Subcutaneous abdominal adipose tissue (tissue), 5 donors: ENCODE measurements around the gene PRF1.
A peak's percentile ranks its signal among the peaks of the same experiment; 100 is the strongest.

Experiments
- H3K27ac ChIP-seq: one replicate; pipeline ENCODE4 v1.7.0; 2013; ENCODE audit warnings: low read depth, mild to moderate bottlenecking, inconsistent platforms, low read length, moderate library complexity
- H3K27me3 ChIP-seq, 5 donors: one replicate each; pipeline ENCODE4 v1.7.0; 2013; ENCODE audit warnings: low read length in 5 of 5, inconsistent platforms in 1 of 5; ENCODE audit not compliant: control insufficient read depth in 5 of 5, insufficient read depth in 4 of 5
- H3K36me3 ChIP-seq, 5 donors: one replicate each; pipeline ENCODE4 v1.7.0; 2013; ENCODE audit warnings: low read length in 5 of 5; ENCODE audit not compliant: control insufficient read depth in 5 of 5, insufficient read depth in 5 of 5
- H3K4me1 ChIP-seq, 5 donors: one replicate each; pipeline ENCODE4 v1.7.0; 2013; ENCODE audit warnings: low read length in 5 of 5, mild to moderate bottlenecking in 3 of 5, moderate library complexity in 1 of 5; ENCODE audit not compliant: control insufficient read depth in 5 of 5, insufficient read depth in 5 of 5
- H3K4me3 ChIP-seq, 5 donors: one replicate each; pipeline ENCODE4 v1.7.0; 2013; ENCODE audit warnings: low read length in 5 of 5, low read depth in 1 of 5
- H3K9ac ChIP-seq, 5 donors: one replicate each; pipeline ENCODE4 v1.7.0; 2013; ENCODE audit warnings: low read length in 5 of 5, mild to moderate bottlenecking in 4 of 5, moderate library complexity in 3 of 5
- H3K9me3 ChIP-seq, 5 donors: one replicate each; pipeline ENCODE4 v1.7.0; 2013; ENCODE audit warnings: low read length in 5 of 5; ENCODE audit not compliant: control insufficient read depth in 5 of 5
- donor health status: healthy.
- donor health status: healthy.
- donor health status: healthy.
- donor health status: healthy.
- donor health status: healthy.

The PRF1 gene

DNA sequence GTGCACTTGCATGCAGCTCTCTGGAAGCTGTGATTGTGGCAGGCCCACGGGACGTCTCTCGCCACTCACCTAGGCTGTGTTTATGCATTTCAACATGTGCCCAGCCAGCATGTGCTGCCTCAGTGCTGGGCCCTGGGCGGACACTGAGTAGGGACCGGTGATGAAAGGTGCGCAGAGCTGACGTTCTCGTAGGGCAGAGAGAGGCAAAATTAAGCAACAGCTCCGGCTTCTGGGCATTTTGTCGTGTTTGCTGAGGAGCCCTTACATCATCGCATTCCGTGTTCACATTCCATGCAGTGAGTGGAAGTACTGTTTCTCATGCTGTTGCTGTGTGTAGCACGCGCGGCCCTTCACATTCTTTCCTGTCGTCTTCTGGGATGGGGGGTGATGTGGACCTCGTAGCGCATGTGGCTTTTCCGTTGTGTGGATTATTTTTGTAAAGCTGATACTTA lies 50.5 kb downstream of the PRF1 start:
- Histone ChIP-seq H3K9me3 (no peaks in the 10 kb centered on the region), H3K9ac (no peak overlapping the region), H3K4me3 (peak overlapping the region in 1 of 5 donors; percentile 17), H3K27me3 (no peaks in the 10 kb centered on the region), H3K27ac (no peak overlapping the region), H3K36me3 (peaks cover 0 to 25% (median 0%) of the 10 kb centered on the region in 5 donors), H3K4me1 (peaks cover 0 to 17% (median 7%) of the 10 kb centered on the region in 5 donors)

DNA sequence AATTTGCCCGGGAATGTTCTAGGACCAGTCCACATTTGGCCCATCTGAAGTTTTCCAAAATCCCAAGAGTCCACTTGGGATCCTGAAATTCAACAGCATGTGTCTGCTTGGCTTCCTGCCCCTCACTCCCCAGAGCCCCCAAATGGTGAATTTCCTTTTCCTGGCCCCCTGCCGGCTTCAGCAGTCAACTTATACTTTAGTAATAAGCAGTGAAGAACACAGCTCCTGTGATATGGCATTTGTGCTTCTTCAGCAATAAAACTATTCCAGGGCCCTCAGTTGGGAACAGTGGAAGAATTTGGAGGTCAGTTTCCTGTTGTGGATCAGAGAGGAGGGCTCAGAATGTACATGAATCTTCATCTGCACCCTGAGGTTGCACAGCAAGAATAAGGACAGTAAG lies 51.1 kb downstream of the PRF1 start:
- Histone ChIP-seq H3K27ac (no peak overlapping the region), H3K36me3 (peaks cover 0 to 26% (median 0%) of the 10 kb centered on the region in 5 donors), H3K4me1 (peaks cover 0 to 17% (median 7%) of the 10 kb centered on the region in 5 donors)

DNA sequence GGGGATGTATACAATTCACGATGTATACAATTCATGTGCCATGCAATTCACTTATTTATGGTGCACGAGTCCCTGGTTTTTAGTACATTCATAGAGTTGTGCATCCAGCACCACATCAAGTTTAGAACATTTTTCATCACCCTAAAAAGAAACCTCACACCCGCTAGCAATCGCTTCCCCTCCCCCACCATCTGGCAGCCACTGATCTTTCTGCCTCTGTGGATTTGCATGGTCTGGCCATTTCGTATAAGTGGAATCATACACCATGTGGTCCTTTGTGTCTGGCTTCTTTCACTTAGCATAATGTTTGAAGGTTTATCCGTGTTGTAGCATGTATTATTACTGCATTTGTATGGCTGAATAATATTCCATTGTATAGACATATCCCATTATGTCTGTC lies 52.1 kb downstream of the PRF1 start:
- H3K36me3 ChIP-seq = peaks cover 0 to 26% (median 0%) of the 10 kb centered on the region in 5 donors
- H3K9me3 ChIP-seq = no peaks in the 10 kb centered on the region

More for the DNA sequence above, 51.1 kb downstream of the PRF1 start:
- H3K9ac ChIP-seq = no peak overlapping the region
- no peaks in the 10 kb centered on the region for H3K9me3 ChIP-seq
- no peaks in the 10 kb centered on the region for H3K27me3 ChIP-seq
- H3K4me3 ChIP-seq = no peak overlapping the region

DNA sequence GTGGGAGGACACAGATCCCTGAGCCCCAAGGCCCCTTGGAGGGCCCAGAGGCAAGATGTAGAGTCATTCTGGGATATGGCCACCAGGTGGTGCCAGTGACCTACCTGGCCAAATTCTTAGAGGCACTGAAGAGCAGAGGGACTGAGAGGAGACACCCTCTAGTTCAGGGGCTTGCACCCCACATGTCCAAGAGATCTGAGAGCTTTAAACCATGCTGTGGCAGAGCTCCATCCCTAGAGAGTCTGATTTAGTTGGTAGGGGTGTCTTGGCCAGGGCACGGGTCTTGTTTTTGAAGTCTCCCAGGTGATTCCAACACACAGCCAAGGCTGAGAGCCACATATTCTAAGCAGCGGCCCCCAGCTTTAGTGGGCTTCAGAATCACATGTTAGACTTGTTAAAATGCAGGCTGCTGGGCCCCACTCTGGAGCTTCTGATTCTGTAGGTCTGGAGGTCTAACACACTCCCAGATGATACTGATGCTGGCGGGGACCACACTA lies 52.5 kb downstream of the PRF1 start:
- Histone ChIP-seq H3K9me3 (no peaks in the 10 kb centered on the region), H3K4me3 (no peak overlapping the region), H3K27me3 (no peaks in the 10 kb centered on the region), H3K36me3 (peaks cover 0 to 26% (median 0%) of the 10 kb centered on the region in 5 donors), H3K9ac (no peak overlapping the region), H3K27ac (no peak overlapping the region), H3K4me1 (peaks cover 0 to 17% (median 7%) of the 10 kb centered on the region in 5 donors)

More for the DNA sequence above, 52.1 kb downstream of the PRF1 start:
- Histone ChIP-seq H3K4me3 (no peak overlapping the region), H3K4me1 (peaks cover 0 to 17% (median 7%) of the 10 kb centered on the region in 5 donors), H3K27ac (no peak overlapping the region), H3K9ac (no peak overlapping the region), H3K27me3 (no peaks in the 10 kb centered on the region)

DNA sequence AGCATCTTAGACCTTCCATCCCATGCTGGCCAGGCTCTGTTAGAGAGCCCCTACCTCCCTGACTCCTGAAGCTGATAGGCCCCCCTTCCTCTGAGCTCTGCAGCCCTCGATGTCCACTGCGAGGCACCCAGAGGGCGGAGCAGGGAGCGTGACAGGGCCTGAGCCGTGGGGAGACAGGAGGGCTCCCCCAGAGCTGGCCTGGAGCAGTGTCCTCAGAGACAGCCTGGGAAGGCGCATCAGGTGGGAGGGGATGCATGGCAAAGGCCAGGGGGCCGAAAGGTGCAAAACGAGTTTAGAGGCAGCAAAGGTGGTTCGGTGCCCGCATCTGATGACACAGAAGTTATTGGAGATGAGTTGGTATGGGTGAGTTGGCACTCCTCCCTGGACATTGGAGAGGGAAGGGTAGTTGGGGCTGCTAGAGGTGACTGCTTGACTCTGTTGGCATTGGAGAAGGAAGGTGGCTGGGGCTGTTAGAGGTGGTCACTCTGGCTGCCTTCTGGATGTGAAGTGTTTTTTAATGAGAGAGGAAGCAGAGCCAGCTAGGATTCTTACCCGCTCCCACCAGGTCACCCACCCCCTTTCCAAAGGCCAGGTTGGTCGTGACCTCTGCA lies 53.1 kb downstream of the PRF1 start:
- Histone ChIP-seq H3K4me1 (peaks cover 0 to 17% (median 7%) of the 10 kb centered on the region in 5 donors), H3K4me3 (no peak overlapping the region), H3K27me3 (no peaks in the 10 kb centered on the region), H3K9me3 (no peaks in the 10 kb centered on the region), H3K9ac (no peak overlapping the region), H3K36me3 (peaks cover 0 to 26% (median 0%) of the 10 kb centered on the region in 5 donors), H3K27ac (no peak overlapping the region)
